ENCODE data around the gene PTTG1. TPM values are rescaled to one million over a fixed set of nuclear protein-coding genes. Genes with fewer than 3 reads are reported as not detected.

Gene PTTG1
- polyA plus RNA-seq, 1 of the 3 experiments (the other 2 are of a cell fraction): 279 TPM

DNA sequence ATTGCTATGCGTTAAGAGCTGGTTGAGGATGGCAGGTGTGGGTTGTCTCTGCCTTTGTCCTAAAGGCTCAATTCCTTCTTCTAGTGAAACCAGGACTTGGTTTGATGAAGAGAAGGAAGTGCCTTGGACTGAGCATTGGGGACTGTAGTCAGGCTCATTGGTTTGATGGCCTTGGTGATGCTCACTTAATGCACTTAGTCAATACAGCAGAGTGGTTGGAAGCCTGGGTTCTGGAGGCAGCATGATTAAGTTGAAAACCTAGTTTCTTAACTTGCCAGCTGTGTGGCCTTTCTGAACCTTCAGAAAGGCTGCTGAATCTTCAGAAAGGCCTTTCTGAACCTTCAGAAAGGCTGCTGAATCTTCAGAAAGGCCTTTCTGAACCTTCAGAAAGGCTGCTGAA is 52.4 kb downstream of the PTTG1 start:
- Histone ChIP-seq H4K20me1 (ENCODE audit: insufficient read depth) (no peaks in the 10 kb centered on the region), H3K27me3 (ENCODE audit: insufficient read depth) (no peaks in the 10 kb centered on the region), H3F3A (replicated peaks; ENCODE audit: insufficient read depth) (peaks cover 14% of the 10 kb centered on the region), H3K9me2 (no peaks in the 10 kb centered on the region), H3K4me2 (no peak overlapping the region), H3K36me3 (replicated peaks in 1 of 2; ENCODE audit: control insufficient read depth in 1 of 2, insufficient read depth in 2 of 2, low read length in 1 of 2) (no peaks in the 10 kb centered on the region), H3K79me2 (ENCODE audit: insufficient read depth) (no peaks in the 10 kb centered on the region), H3K27ac (ENCODE audit: low read depth in 2 of 2, low read length in 1 of 2) (no peak overlapping the region), H3K9ac (no peak overlapping the region), H2AFZ (ENCODE audit: low read depth) (no peak overlapping the region), H3K4me3 (ENCODE audit: low read depth in 2 of 2, low read length in 1 of 2) (no peak overlapping the region), H3K4me1 (ENCODE audit: control insufficient read depth in 1 of 2, insufficient read depth in 2 of 2, low read depth in 1 of 2, low read length in 1 of 2) (peaks cover 0 to 12% of the 10 kb centered on the region in 2 experiments; a peak in 1 of 4 replicates), H3K9me3 (no peaks in the 10 kb centered on the region)
- no peak for DNase-seq
- 100% methylated on average over 1 of the region's 1 CpG for WGBS (ENCODE audit: low lambda C conversion rate)
- CTCF ChIA-PET: interaction anchor here (1.5 kb wide), 1 partner anchor 34 kb away, joined by 3 read pairs; no protein-coding TSS in a partner anchor
- TF ChIP-seq NFIC (IDR thresholded peaks at IDR 0.05; ENCODE audit: borderline replicate concordance) (no peak), TAF1 (IDR thresholded peaks at IDR 0.05; ENCODE audit: borderline replicate concordance, low read depth, low read length) (no peak), POLR2AphosphoS5 (IDR thresholded peaks at IDR 0.05; ENCODE audit: low read depth, low read length) (no peak), ELF1 (IDR thresholded peaks at IDR 0.05) (no peak), TEAD4 (IDR thresholded peaks at IDR 0.05; ENCODE audit: borderline replicate concordance, insufficient read depth) (no peak), NRF1 (IDR thresholded peaks at IDR 0.05; ENCODE audit: low read depth, low read length) (no peak), RFX5 (IDR thresholded peaks at IDR 0.05; ENCODE audit: low read length) (no peak), RAD21 (IDR thresholded peaks at IDR 0.05; ENCODE audit: low read length) (no peak)
- TF ChIP-seq, protein P1, sequence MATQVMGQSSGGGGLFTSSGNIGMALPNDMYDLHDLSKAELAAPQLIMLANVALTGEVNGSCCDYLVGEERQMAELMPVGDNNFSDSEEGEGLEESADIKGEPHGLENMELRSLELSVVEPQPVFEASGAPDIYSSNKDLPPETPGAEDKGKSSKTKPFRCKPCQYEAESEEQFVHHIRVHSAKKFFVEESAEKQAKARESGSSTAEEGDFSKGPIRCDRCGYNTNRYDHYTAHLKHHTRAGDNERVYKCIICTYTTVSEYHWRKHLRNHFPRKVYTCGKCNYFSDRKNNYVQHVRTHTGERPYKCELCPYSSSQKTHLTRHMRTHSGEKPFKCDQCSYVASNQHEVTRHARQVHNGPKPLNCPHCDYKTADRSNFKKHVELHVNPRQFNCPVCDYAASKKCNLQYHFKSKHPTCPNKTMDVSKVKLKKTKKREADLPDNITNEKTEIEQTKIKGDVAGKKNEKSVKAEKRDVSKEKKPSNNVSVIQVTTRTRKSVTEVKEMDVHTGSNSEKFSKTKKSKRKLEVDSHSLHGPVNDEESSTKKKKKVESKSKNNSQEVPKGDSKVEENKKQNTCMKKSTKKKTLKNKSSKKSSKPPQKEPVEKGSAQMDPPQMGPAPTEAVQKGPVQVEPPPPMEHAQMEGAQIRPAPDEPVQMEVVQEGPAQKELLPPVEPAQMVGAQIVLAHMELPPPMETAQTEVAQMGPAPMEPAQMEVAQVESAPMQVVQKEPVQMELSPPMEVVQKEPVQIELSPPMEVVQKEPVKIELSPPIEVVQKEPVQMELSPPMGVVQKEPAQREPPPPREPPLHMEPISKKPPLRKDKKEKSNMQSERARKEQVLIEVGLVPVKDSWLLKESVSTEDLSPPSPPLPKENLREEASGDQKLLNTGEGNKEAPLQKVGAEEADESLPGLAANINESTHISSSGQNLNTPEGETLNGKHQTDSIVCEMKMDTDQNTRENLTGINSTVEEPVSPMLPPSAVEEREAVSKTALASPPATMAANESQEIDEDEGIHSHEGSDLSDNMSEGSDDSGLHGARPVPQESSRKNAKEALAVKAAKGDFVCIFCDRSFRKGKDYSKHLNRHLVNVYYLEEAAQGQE (IDR thresholded peaks at IDR 0.05; ENCODE audit: low read depth, low read length): no peak
- TF ChIP-seq, protein P2, sequence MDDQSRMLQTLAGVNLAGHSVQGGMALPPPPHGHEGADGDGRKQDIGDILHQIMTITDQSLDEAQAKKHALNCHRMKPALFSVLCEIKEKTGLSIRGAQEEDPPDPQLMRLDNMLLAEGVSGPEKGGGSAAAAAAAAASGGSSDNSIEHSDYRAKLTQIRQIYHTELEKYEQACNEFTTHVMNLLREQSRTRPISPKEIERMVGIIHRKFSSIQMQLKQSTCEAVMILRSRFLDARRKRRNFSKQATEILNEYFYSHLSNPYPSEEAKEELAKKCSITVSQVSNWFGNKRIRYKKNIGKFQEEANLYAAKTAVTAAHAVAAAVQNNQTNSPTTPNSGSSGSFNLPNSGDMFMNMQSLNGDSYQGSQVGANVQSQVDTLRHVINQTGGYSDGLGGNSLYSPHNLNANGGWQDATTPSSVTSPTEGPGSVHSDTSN (IDR thresholded peaks at IDR 0.05): no peak
- TF ChIP-seq, protein P3, sequence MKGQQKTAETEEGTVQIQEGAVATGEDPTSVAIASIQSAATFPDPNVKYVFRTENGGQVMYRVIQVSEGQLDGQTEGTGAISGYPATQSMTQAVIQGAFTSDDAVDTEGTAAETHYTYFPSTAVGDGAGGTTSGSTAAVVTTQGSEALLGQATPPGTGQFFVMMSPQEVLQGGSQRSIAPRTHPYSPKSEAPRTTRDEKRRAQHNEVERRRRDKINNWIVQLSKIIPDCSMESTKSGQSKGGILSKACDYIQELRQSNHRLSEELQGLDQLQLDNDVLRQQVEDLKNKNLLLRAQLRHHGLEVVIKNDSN (IDR thresholded peaks at IDR 0.05; ENCODE audit: borderline replicate concordance, low read depth): no peak
- TF ChIP-seq, protein P4, sequence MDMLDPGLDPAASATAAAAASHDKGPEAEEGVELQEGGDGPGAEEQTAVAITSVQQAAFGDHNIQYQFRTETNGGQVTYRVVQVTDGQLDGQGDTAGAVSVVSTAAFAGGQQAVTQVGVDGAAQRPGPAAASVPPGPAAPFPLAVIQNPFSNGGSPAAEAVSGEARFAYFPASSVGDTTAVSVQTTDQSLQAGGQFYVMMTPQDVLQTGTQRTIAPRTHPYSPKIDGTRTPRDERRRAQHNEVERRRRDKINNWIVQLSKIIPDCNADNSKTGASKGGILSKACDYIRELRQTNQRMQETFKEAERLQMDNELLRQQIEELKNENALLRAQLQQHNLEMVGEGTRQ (IDR thresholded peaks at IDR 0.05; ENCODE audit: borderline replicate concordance, low read depth, low read length): no peak
- TF ChIP-seq, protein P5, sequence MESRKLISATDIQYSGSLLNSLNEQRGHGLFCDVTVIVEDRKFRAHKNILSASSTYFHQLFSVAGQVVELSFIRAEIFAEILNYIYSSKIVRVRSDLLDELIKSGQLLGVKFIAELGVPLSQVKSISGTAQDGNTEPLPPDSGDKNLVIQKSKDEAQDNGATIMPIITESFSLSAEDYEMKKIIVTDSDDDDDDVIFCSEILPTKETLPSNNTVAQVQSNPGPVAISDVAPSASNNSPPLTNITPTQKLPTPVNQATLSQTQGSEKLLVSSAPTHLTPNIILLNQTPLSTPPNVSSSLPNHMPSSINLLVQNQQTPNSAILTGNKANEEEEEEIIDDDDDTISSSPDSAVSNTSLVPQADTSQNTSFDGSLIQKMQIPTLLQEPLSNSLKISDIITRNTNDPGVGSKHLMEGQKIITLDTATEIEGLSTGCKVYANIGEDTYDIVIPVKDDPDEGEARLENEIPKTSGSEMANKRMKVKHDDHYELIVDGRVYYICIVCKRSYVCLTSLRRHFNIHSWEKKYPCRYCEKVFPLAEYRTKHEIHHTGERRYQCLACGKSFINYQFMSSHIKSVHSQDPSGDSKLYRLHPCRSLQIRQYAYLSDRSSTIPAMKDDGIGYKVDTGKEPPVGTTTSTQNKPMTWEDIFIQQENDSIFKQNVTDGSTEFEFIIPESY (IDR thresholded peaks at IDR 0.05; ENCODE audit: borderline replicate concordance, low read depth): no peak
- POLR2A ChIA-PET: interaction anchor here (0.5 kb wide), 1 partner anchor 260 kb away, joined by 3 read pairs; no protein-coding TSS in a partner anchor

Data from SK-N-SH (cell line).